HG02610 (cell line): ENCODE measurements around the gene UPP1.

Experiments
- ATAC-seq: cut with Tn5 transposase; IDR thresholded peaks from one replicate; pipeline ENCODE4 v1.9.1; 2021; ENCODE audit warnings: mild to moderate bottlenecking, moderate library complexity; ENCODE audit not compliant: unreplicated experiment

The UPP1 gene

DNA sequence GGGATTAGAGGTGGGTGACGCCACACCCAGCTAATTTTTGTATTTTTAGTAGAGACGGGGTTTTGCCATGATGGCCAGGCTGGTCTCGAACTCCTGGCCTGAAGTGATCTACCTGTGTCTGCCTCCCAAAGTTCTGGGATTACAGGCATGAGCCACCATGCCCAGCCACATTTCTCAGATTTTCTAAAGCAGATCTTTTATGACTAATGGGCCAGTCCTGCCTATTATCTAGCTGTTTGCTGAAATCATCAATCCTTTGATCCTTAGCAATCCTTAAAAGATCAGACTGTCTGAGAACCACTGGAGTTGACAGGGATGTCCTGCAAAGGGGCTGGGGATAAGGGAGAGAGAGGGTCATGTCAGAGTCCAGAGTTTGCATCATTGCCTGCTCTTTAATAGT is 61.0 kb downstream of the UPP1 start:
- no peak for ATAC-seq

DNA sequence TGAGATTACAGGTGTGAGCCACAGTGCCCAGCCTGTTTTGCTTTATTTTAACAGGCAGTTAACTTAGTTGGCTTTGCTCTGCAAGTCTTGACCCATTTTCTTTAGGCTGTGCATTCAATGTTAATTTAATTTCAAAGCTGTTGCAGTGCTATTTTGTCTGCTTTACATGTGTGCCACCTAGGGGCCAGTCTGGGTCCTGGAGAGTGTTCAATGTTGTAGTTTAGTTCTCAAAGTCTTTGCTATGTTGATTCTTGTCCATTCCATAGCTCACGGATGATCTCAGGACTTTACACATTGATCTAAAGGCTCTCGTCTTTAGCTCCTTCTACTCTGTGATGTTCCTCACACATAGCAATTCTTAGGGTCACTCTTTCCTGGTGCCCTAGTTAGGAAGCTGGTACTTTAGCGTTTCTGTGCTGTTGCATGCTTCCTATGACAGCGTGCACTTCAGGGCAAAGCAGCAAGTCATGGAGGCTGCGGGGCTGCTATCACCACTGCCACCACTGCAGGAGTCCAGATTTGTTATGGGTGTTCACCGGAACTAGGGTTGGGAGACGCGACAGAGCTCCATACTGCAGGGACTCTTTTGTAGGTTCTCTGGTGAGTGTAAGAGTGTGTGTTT is 65.8 kb downstream of the UPP1 start:
- no peak for ATAC-seq
